Anterior cingulate cortex (tissue), 58 donors: ENCODE data around the gene CRYGD.
"Not testable (repeated sequence)": the region's sequence is repeated elsewhere in the genome, so short reads cannot be mapped to it uniquely, and the experiment has no call there.

Source experiments
- DNase-seq, 58 donors: peaks; one replicate each; lab custom pipeline; 2025; lab: John Stamatoyannopoulos, UW

CRYGD gene

DNA sequence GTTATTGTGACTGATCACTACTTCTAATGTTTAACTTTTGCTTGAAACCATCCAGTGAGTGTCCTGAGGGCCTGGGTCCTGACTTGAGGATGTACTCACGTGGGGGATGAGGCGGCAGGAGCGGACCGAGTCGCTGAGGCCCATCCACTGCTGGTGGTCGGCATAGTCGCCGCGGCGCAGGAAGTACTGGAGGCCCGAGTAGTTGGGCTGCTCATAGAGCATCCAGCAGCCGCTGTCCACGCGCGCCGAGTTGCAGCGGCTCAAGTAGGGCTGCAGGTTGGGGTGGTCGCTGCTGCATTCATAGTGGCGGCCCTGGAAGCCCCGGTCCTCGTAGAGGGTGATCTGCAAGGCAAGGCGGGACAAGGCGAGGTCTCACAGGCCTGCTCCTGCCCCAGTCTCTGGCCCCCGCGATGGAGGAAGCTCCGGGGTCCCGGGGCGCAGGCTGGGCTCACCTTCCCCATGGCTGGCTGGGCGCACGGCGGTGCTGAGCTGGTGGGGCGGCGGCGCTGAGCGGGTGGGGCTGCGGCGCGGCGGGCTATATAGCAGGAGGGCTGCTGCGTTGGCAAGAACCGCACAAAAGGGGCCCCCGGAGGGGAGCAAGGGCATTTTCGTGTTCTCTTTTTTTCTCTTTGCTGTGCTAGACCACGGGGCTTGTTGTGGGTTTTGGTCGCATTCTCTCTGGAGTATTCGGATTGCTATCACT is at the start of gene CRYGD:
TSS of gene CRYGD (minus strand) at position 512 of the 703 bp plus-strand sequence. CDS start at position 461, 51 bp downstream.
- peak in 6 of 58 donors; percentile 0 to 9 (median 2) for DNase-seq

DNA sequence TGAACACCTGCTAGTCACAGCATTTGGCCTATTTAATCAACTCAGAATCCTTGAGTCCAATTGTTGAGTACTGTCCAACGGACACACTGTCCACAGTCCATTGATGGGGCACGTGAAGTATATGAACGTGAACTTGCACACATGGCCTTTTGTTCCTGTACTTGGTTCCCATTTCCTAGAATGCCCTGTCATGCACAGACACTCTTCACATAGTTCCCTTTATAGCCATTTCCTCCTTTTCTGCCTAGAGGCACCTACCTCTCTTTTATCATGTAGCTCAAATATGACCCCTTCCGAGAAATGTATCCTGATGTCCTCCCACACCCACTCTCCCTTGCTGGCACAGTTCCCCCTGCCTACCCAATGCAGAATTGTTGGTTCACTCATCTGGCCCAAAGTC is 47.8 kb upstream of the CRYGD start:
- DNase-seq, result no peak

DNA sequence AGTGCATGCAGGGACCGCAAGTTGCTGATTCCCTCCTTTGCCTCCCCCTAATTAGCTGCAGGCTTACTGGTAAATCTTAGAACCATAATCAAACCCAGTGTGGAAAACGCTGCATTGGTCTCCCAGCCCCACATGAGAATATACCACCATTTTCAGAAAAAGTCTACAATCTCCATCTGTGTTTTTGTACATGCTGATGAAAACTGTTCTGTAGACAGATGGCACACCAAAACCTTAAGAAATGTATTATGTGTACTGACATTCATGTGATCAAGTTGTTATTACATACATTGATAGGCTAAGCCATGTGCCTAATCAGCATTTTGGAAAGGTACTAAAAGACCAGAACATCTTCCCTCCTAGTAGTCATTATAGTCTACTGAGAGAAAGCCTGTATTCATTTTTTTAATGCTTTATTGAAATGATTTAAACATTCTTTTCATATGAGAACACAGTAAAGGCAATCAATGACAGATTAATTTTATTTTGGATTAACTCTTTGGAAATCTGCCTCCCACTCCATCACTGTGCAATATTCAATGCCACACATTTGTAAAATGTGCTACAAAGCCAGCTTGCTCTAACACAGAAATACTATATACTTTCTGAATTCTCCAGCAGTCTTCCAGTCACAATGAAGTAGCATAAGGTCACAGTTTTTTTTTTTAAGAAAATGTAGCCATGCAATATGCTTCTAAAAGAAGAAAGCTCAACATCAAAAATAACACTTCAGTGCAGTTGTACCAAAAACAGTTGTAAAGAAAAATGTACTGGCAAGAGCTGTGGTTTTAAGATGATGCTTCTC is 40.8 kb upstream of the CRYGD start:
- no peak for DNase-seq

DNA sequence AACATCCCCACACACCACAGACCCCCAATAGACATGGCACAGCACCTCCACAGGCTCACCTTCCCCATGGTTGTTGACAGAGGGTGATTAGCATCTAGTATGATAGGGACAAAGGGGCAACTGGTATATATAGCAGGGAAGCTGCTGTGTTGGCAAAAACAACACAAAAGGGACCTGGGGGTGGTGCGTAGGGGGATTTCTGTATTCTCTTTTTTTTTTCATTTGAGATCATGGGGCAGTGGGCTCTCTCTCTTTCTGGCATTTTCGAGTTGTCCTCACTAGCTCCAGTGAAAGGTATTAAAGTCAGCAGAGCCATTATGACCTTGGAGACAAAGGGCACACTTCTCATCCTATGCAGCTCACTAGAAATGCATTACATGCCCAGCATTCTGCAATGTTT is 39.2 kb upstream of the CRYGD start, which contains the start of gene CRYGA:
TSS of gene CRYGA (minus strand) at position 101 of the 400 bp plus-strand sequence. CDS start at position 68, 33 bp downstream.
- DNase-seq, result no peak

DNA sequence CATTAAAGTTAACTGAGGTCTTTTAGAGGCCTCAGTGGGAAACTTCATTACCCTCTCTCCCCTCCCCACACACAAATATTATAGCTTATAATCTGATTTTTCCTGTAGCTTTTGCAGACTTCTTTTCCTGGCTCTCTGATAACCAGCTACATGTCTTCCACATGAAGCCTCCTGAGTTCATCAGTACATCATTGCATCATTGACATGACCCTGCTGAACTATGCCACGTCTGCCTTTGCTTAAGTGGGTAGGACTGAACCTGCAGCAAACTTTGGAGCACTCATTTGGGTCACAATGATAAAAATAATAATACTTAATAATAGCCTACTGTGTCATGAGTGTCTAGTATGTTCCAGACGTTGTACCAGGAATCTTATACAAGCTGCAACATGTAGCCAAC is 32.1 kb upstream of the CRYGD start:
- DNase-seq, result no peak

DNA sequence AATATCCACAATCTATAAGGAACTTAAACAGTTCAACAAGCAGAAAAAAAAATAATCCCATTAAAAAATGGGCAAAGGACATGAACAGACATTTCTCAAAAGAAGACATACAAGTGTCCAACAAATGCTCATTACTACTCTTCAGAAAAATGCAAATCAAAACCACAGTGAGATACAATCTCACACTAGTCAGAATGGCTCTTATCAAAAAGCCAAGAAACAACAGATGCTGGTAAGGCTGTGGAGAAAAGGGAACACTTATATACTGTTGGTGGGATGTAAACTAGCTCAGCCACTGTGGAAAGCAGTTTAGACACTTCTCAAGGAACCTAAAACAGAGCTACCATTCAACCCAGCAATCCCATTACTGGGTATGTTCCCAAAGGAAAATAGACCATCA is 28.8 kb upstream of the CRYGD start:
- DNase-seq, result no peak

DNA sequence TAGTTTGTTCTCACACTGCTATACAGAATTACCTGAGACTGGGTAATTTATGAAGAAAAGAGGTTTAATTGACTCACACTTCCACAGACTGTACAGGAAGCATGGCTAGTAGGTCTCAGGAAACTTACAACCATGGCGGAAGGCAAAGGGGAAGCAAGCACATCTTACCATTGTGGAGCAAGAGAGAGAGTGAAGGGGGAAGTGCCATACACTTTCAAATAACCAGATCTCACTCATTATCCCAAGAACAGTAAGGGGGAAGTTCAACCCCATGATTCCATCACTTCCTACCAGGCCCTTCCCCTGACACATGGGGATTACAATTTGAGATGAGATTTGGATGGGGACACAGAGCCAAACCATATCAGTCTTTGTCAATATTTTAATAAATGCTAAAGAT is 26.6 kb upstream of the CRYGD start:
- no peak for DNase-seq

DNA sequence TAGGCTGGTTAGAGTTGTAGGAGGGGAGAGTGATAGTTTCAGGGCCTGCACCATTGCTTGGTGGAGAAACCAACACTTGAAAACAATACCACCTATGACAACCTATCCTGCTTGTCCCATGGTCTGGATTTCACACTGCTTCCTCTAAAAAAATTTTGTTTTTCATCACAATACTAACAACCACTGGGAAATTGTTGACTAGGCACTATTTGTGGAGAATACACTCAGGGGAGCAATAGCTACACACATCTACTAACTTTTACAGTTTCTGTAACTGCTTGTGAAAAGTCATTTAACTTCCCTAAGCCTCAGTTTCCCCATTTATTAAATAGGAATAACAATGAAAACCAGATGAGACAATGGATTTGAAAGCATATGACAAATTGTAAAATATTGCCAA is 25.8 kb upstream of the CRYGD start:
- DNase-seq, result no peak

DNA sequence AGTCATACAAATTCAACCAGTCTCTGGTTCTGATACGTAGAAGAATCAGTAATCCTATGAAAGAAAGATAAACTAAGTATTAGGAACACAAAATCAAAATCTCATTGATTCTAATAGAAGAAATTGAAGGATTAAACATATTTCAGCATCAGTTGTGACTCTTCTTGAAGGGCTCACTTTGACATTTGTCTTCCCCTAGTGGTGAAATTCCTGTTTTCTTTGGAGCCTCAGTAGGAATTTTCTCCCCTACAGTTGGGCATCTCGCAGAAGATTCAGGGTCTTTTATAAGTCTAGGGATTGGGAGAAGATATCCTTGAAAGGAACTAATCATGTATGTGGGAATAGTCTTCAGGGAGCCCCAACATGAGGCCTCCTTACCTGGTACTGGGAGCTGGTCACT is 24.5 kb upstream of the CRYGD start:
- DNase-seq, result no peak

DNA sequence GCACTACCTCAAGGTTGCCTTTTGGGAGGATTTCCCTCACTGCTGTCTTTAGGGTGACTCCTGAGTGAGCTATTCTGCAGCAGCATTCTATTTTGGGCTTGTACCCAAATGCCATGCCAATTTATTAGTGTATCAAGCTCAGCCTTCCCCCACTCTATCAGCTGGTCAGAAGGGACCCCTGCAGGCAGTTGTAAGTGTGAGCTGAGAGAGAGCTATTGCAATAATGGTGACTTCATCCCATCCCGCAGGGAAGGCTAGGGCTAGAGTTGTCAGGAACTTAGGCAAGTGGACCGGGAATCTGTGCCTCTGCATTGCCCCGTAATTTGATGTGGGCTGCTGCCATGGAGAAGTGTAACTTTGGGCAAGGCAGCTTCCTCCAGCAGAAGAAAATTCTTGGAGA is 23.4 kb upstream of the CRYGD start:
- no peak for DNase-seq

DNA sequence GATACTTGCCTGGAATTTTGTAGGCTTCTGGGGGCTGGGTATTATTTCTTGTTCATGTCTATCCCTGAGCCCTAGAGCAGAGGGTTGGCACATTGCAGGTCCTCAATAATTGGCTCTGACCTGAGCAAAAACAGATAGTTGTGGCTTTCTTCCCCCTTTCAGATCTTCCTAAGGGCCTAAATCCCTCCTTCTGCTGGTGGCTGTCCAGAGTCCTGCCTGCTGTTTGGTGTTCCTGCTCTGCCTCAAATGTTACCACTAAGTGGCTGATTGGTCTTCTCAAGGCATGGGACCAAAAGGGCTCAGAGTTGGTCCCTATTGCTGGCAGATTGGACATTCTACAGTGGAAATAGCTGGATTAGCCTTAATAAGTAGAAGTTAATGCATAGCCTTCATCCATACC is 22.7 kb upstream of the CRYGD start:
- no peak for DNase-seq

DNA sequence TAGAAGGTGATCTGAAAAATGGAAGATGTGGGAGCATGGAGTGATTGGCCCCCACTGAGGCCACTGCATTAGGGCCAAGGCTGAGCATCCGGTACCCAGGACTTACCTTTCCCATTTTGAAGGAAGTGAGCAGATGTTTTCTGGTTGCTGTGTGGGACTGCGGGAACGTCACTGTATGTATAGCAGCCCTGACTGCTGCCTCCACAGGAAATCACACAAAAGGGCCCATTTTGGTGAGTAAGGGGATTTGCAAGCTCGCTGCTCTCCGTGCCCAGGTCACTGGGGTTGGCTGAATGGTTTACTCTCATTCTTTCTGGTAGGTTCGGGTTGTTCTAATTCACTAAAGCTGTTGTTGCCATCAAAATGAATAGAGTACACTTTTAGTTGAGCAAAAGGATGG is 21.7 kb upstream of the CRYGD start, which contains the start of gene CRYGB:
TSS of gene CRYGB (minus strand) at position 153 of the 400 bp plus-strand sequence. CDS start at position 115, 38 bp downstream.
- no peak for DNase-seq

DNA sequence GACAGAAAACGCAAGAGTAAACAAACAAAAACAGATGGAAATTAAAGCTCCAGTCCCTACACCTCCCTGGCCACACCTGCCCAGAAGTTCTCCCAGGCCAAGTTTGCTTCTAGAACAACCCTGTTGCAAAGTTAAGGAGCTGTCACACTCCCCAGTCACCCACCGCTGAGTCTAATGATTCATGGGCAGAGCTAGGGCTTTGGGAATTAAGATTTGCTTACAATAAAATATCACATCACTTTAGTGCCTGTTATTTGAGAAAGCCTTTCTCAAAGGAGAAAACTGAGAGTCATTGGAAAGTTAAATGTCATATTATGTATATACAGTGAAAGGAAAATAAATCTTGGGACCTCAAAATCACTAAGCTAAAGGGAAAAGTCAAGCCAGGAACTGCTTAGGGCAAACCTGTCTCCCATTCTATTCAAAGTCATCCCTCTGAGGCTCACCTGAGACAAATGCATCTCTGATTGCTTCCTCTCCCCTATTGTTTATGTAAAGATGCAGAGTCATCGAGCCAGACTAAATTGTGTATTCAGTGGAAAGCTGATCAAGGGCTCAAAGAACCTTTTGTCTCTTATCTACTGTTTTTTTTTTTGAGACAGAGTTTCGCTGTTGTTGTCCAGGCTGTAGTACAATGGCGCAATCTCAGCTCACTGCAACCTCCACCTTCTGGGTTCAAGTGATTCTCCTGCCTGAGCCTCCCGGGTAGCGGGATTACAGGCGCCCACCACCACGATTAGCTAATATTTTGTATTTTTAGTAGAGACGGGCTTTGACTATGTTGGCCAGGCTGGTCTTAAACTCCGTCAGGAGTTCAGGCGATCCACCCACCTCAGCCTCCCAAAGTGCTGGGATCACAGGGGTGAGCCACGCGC is 18.8 kb upstream of the CRYGD start:
- peak in 1 of 58 donors; percentile 9 for DNase-seq

DNA sequence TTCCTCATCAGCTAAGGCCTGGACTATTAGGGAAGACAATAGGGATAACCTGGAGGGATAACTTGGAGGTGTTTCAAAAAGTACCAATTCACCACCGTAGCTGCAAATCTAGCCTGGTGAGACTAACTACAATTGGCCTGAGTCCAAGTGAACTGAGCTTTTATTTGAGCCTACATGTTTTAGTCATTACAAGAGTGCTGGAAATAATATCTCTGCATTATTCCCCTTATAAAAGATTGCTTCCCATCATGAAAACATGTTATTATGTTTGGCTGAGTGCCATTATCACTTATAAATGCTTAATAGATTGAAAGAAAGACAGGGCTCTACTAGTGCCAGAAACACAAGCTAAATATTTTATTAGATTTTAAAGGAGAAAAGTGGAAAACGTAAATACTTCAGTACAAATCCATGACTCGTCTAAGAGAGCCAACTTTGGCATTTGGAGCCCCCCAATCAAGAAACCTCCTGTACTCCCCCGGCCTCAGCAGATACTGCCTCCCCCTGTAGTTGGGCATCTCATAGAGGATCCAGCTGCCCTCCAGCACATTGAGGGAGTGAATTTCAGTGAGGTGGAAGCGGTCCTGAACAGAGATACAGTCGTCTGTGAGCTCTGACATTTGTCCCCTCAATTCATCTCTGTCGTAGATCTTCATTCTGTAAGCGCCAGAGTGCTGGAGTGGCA is 18.1 kb upstream of the CRYGD start:
- no peak for DNase-seq

DNA sequence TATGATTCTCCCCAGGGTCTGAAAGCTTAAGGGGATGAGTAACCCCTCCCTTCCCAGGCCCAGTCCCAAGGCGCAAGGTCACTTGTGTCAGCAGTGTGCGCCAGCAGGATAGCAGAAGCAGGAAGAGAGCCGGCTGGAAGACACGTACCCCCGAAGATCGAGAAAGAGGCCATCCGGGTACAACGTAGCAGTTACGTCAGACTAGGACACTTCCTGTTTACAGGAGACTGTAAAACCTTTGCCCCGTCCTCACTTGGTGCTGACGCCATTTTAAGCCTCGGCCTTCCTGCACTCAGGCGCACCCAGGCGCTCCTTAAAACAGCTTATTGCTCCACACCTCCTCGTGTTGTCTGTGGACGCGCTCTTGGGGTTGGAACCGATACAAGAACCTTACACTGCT is 15.1 kb upstream of the CRYGD start:
- DNase-seq, result no peak

DNA sequence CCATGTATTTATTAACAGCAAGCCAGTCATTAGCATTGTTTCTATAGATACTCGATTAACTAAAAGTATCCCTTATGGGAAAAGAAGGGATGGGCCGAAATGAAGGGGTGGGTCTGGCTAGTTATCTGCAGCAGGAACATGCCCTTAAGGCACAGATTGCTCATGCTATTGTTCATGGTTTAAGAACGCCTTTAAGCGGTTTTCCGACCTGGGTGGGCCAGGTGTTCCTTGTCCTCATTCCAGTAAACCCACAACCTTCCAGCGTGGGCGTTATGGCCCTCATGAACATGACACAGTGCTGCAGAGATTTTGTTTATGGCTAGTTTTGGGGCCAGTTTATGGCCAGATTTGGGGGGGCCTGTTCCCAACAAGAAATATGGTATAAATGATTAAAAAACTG is 14.0 kb upstream of the CRYGD start:
- DNase-seq, result not testable (repeated sequence)

DNA sequence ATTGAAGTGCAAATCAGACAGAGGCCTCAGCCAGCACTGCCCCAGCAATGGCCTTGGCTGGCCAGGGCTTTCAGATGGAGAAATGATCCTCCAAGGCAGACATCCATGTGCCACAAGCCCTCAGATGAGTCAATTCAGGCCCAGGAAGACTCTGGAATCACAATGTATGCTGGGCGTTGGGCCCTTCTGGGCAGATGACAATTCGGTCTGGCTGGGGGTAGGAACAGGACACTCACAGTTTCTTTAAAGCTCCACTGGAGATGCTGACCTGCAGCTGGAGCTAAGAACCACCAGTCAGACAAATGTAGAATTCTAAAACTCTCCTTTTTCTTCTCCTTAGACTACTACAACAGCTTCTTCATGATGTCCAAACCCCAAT is 12.4 kb upstream of the CRYGD start:
- no peak for DNase-seq

DNA sequence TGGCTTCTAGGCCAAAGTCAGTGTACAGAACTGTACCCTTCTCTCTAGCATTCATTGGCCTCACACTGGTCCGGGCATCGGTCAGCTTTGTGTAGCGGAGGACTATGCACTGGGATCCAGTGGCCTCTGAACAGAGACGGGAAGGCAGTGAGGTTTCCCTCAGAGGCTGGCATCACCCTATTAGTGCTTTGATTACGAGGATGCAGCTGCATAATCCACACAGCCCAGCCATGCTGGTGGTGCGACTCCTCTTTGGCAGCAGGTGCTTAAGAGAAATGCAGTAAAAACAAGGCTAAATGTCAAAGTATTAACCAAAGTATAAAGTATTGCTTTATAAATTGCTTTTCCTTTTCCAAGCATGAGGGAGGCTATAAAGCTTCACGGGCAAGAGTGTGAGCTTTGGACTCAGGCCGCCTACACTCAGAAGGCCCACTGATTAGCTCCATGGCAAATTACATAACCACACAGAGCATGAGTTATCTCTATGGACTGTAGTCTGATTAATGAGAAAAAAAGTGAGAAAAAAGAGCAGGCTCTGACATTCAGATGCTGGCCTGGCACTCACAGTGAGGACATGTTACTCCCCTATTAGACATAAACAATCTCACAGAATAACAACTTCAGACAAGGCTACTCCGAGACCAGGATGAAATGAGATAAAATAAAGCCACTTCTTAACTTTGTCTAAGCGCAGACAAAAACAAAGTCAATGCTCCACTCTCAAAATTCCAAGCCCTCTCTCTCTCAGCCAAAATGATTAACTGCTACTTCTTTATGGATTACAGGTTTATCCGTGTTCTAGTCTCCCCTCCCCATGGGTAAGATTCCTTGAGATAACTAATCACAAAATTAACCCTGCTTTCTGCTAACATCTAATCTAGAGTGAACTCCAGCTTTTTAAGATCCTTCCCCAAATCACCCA is 11.7 kb upstream of the CRYGD start:
- no peak for DNase-seq

DNA sequence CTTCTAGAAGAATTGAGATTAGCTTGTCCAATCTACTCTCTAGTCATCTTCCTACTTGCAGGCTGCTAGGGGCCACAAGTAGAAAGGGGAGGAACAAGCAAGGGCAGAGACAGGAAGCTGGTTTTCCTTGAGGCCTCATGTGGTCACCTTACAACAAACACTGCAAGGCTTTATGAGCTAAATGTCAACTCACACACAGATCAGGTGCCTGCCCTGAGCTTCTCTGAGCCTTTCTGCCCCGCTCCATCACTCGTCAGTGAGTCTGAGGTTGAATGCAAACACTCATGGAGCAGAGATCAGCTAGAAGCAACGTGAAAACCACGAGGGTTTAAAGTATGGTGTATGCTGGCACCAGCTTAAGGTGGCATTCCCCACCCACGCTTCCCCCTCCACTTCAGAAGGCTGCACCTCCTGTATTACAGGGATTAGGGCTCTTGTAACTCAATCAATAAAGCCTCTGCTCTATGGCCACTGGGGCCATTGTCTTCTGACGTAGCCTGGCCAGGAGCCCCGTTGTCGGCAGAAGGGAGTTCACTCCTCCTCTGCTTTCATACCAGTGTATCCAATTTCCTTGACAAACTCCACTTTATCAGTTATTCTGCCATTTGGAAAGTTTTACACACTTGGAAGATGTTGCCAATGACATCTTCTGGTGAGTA is 10.7 kb upstream of the CRYGD start:
- no peak for DNase-seq
